Activated CD4-positive, alpha-beta T cell treated with anti-CD3 and anti-CD28 coated beads, Interleukin-2, amount 50 U/mL, for 16 hours (primary cell): ENCODE results near the gene PCGF2.

Experiments used
- DNase-seq: peaks from one replicate; pipeline ENCODE4 v3.0.0-alpha.2; 2020

PCGF2 gene

GRCh38 chr17:38716368-38717005 is 31.6 kb downstream of the PCGF2 start:
- no peak for DNase-seq

GRCh38 chr17:38715216-38715943 is 32.8 kb downstream of the PCGF2 start:
- DNase-seq, result peak; percentile 24

- DNase-seq, result no peak
These were observed 34.6 kb downstream of the PCGF2 start for GRCh38 chr17:38713456-38714075.

- no peak for DNase-seq
These were observed 35.5 kb downstream of the PCGF2 start for GRCh38 chr17:38712593-38712992.

GRCh38 chr17:38711792-38712571 is 36.2 kb downstream of the PCGF2 start:
- no peak for DNase-seq

GRCh38 chr17:38710985-38711384 is 37.2 kb downstream of the PCGF2 start:
- no peak for DNase-seq

GRCh38 chr17:38710604-38710962 is 37.6 kb downstream of the PCGF2 start:
- DNase-seq, result no peak

GRCh38 chr17:38709864-38710603 is 38.1 kb downstream of the PCGF2 start:
- DNase-seq, result no peak

GRCh38 chr17:38709104-38709820 is 38.9 kb downstream of the PCGF2 start:
- no peak for DNase-seq

- no peak for DNase-seq
These were observed 40.3 kb downstream of the PCGF2 start for GRCh38 chr17:38707678-38708351.

- DNase-seq, result peak; percentile 31
These were observed 41.5 kb downstream of the PCGF2 start for GRCh38 chr17:38706505-38707216.

- DNase-seq, result no peak
These were observed 42.2 kb downstream of the PCGF2 start for GRCh38 chr17:38705803-38706504.

- DNase-seq, result no peak
These were observed 42.7 kb downstream of the PCGF2 start for GRCh38 chr17:38705523-38705802.

- DNase-seq, result peak; percentile 71
These were observed 43.3 kb downstream of the PCGF2 start, which contains the start of gene MLLT6 for GRCh38 chr17:38704606-38705522. MLLT6 (plus strand) TSS chr17:38705273; CDS start chr17:38705633, 360 bp downstream.

GRCh38 chr17:38703742-38704605 is 44.2 kb downstream of the PCGF2 start:
- peak; percentile 94 for DNase-seq

GRCh38 chr17:38702916-38703741 is 45.0 kb downstream of the PCGF2 start:
- peak; percentile 45 for DNase-seq
